Keratinocyte (primary cell): Measurements from ENCODE around the gene TPD52L1.

ENCODE experiments used
- EZH2 ChIP-seq: IDR thresholded peaks from one replicate; pipeline ENCODE4 v1.6.1; 2012; ENCODE audit warnings: inconsistent platforms, mild to moderate bottlenecking, low read length, moderate library complexity
- TF ChIP-seq, protein P1 (sequence below), 3 experiments: IDR thresholded peaks in 1 of 3; conservative IDR thresholded peaks in 1 of 3; optimal IDR thresholded peaks in 1 of 3; 2 replicates in 2 of 3; 3 replicates in 1 of 3; pipeline versions ENCODE3 to v1.5.1; 2011; ENCODE audit warnings: low read length in 3 of 3, mild to moderate bottlenecking in 3 of 3, moderate library complexity in 2 of 3, control low read depth in 1 of 3, inconsistent platforms in 1 of 3; ENCODE audit not compliant: insufficient read depth in 2 of 3; ENCODE audit errors: extremely low read depth in 1 of 3

DNA sequence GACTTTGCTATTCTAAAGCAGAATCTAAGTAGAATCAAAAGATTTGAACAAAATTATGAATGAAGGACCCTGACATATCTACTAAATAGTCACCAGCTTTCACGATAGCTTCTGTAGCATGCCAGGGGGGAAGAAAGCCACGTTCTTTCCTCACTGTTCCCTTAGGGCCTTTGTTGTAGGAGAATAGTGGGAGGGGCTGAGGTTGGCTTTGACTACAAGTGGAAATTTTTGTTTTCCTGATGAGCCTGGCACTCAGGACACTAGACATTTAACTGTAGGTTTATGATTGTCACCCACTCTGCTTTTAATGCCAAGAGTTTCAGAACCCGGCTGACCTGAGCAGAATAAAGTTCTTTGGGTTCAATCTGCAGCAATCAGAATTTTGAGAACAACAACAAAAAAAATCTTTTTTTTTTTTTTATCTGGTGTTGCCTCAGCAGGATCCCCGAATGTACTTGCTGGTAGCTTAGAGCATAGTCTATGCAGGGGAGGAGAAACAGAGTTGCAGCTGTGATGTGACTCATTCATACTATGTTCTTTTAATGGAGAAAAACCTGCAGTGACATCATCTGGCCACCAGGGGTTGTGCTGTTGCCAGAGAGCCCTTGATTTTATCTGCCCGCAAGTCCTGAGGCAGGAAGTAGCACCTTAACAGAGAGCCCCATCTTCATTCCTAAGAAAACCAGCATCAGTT lies 38.5 kb downstream of the TPD52L1 start:
- TF ChIP-seq, protein P1, sequence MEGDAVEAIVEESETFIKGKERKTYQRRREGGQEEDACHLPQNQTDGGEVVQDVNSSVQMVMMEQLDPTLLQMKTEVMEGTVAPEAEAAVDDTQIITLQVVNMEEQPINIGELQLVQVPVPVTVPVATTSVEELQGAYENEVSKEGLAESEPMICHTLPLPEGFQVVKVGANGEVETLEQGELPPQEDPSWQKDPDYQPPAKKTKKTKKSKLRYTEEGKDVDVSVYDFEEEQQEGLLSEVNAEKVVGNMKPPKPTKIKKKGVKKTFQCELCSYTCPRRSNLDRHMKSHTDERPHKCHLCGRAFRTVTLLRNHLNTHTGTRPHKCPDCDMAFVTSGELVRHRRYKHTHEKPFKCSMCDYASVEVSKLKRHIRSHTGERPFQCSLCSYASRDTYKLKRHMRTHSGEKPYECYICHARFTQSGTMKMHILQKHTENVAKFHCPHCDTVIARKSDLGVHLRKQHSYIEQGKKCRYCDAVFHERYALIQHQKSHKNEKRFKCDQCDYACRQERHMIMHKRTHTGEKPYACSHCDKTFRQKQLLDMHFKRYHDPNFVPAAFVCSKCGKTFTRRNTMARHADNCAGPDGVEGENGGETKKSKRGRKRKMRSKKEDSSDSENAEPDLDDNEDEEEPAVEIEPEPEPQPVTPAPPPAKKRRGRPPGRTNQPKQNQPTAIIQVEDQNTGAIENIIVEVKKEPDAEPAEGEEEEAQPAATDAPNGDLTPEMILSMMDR (optimal IDR thresholded peaks at IDR 0.05 in 1 of 3, IDR thresholded peaks at IDR 0.05 in 1 of 3, conservative IDR thresholded peaks at IDR 0.05 in 1 of 3; ENCODE audit: extremely low read depth in 1 of 3, insufficient read depth in 2 of 3, low read length in 3 of 3): peak; percentile 77 to 86 (median 83)
- TF ChIP-seq EZH2: no peak
